ENCODE data around the gene TAF6. TPM values are rescaled to one million over a fixed set of nuclear protein-coding genes. Genes with fewer than 3 reads are reported as not detected.

The TAF6 gene
- total RNA-seq, 1 experiment from 2014 or later = 87.1 TPM

DNA sequence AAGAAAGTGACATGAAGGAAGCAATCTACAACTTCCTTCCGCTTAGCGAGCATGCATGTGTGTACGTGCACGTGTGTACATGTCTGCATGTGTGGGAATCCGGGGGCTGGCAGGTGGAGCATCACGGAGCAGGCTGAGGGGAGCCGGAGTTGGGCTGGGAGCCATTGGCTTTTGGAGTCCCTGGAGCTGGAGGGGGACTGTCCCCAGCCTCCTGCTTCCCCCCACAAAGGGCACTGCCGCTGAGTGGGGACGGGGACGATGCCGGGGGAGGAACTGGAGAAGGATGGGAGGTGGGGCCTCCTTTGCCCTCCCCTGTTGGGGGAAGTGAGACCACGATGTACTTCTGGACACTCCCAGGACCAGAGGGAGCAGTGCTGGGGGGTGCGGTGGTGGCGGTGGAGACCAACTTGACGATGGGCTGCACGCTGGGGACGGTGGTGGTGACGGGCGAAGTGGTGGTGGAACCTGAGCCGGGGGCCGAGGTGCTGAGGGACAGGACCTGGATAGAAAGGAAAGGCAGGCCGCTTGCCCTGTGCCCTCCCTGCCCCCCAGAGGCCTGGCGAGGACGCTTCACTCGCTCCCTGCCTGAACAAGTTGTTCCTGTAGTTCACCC is 11.9 kb downstream of the TAF6 start:
- H3K4me3 Mint-ChIP-seq = peak overlapping the region in 1 of 2 experiments; percentile 57; a peak in 2 of 5 replicates
- no peaks in the 10 kb centered on the region for H3K9me3 Mint-ChIP-seq

More for the DNA sequence above, 11.9 kb downstream of the TAF6 start:
- Histone ChIP-seq H2BK120ac (ENCODE audit: low read depth, low read length, poor library complexity, severe bottlenecking) (no peak overlapping the region), H3K4me2 (ENCODE audit: insufficient read depth, insufficient read length, low read length) (no peak overlapping the region), H2AK5ac (ENCODE audit: insufficient read length, low read length) (no peak overlapping the region), H2AFZ (ENCODE audit: low read length) (no peak overlapping the region), H3K79me1 (ENCODE audit: insufficient read depth, low read depth, low read length, poor library complexity, severe bottlenecking) (no peaks in the 10 kb centered on the region), H2BK12ac (ENCODE audit: insufficient read length, low read depth, low read length) (no peak overlapping the region), H4K8ac (replicated peaks; ENCODE audit: insufficient read length, low read depth, low read length) (no peak overlapping the region), H4K5ac (ENCODE audit: insufficient read length, low read depth, low read length) (no peak overlapping the region), H3K9me3 (ENCODE audit: control insufficient read depth, low read depth, low read length) (no peaks in the 10 kb centered on the region), H4K20me1 (ENCODE audit: control insufficient read depth, insufficient read depth, insufficient read length) (no peaks in the 10 kb centered on the region), H3K23me2 (ENCODE audit: insufficient read length, low read depth, low read length, poor library complexity, severe bottlenecking) (no peaks in the 10 kb centered on the region), H3K18ac (ENCODE audit: insufficient read length, low read depth, low read length) (no peak overlapping the region), H3K27me3 (ENCODE audit: insufficient read depth, low read length) (no peaks in the 10 kb centered on the region), H2BK5ac (ENCODE audit: insufficient read length, low read length) (no peak overlapping the region), H4K91ac (ENCODE audit: insufficient read length, low read depth, low read length) (no peak overlapping the region), H3K4me1 (ENCODE audit: insufficient read depth, low read length) (no peaks in the 10 kb centered on the region), H3K14ac (ENCODE audit: insufficient read depth, low read length) (no peak overlapping the region), H3K27ac (ENCODE audit: insufficient read length, low read depth, low read length) (no peak overlapping the region), H2BK15ac (ENCODE audit: low read depth, low read length) (no peak overlapping the region), H3T11ph (ENCODE audit: low read length) (no peak overlapping the region), H3K79me2 (ENCODE audit: insufficient read depth, low read length) (no peaks in the 10 kb centered on the region), H3K4ac (ENCODE audit: low read depth, low read length) (no peak overlapping the region), H2BK20ac (ENCODE audit: low read depth, low read length, poor library complexity, severe bottlenecking) (no peak overlapping the region), H3K56ac (ENCODE audit: insufficient read length, low read depth, low read length) (no peak overlapping the region), H3K23ac (ENCODE audit: insufficient read length, low read depth, low read length) (no peak overlapping the region), H3K9ac (ENCODE audit: extremely low read depth, insufficient read length, low read length) (no peak overlapping the region)
- WGBS (ENCODE audit: extremely low coverage, insufficient read length, low lambda C conversion rate) = no CpG with 5 or more reads among the region's 25 CpGs
- peak overlapping the region in 1 of 3 experiments; percentile 62; a peak in 2 of 7 replicates for H3K27ac Mint-ChIP-seq
- H3K36me3 Mint-ChIP-seq (ENCODE audit: insufficient read depth in 1 of 3, low read depth in 3 of 3) = peaks cover 59 to 81% (median 80%) of the 10 kb centered on the region in 3 experiments
- H3K27me3 Mint-ChIP-seq (ENCODE audit: low read depth) = no peaks in the 10 kb centered on the region; the same call in 1 of the 2 replicates
- H3K4me1 Mint-ChIP-seq = peaks cover 3 to 6% of the 10 kb centered on the region in 2 experiments; a peak in 3 of 4 replicates
- no peak for DNase-seq
- TF ChIP-seq, protein P1, sequence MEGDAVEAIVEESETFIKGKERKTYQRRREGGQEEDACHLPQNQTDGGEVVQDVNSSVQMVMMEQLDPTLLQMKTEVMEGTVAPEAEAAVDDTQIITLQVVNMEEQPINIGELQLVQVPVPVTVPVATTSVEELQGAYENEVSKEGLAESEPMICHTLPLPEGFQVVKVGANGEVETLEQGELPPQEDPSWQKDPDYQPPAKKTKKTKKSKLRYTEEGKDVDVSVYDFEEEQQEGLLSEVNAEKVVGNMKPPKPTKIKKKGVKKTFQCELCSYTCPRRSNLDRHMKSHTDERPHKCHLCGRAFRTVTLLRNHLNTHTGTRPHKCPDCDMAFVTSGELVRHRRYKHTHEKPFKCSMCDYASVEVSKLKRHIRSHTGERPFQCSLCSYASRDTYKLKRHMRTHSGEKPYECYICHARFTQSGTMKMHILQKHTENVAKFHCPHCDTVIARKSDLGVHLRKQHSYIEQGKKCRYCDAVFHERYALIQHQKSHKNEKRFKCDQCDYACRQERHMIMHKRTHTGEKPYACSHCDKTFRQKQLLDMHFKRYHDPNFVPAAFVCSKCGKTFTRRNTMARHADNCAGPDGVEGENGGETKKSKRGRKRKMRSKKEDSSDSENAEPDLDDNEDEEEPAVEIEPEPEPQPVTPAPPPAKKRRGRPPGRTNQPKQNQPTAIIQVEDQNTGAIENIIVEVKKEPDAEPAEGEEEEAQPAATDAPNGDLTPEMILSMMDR (conservative IDR thresholded peaks at IDR 0.05) = no peak
